Stimulated activated CD4-positive, alpha-beta T cell treated with anti-CD3 and anti-CD28 coated beads, Interleukin-15, amount 100 ng/mL, for 48 hours (primary cell): Measurements from ENCODE around the gene DACT1.

Source experiments
- DNase-seq, 2 donors: peaks; one replicate each; pipeline ENCODE4 v3.0.0-alpha.2; 2020; ENCODE audit warnings: low read depth in 2 of 2

Gene DACT1

GRCh38 chr14:58668848-58669480, 31.2 kb downstream of the DACT1 start:
- no peak for DNase-seq

- DNase-seq: no peak
Measured at GRCh38 chr14:58669556-58670200, 31.9 kb downstream of the DACT1 start.

- no peak for DNase-seq
Measured at GRCh38 chr14:58671024-58671423, 33.3 kb downstream of the DACT1 start.

- DNase-seq: no peak
Measured at GRCh38 chr14:58671436-58671835, 33.7 kb downstream of the DACT1 start.

- no peak for DNase-seq
Measured at GRCh38 chr14:58673722-58674121, 36.0 kb downstream of the DACT1 start.

GRCh38 chr14:58677001-58677400, 39.2 kb downstream of the DACT1 start:
- DNase-seq: no peak

- DNase-seq: no peak
Measured at GRCh38 chr14:58677517-58677916, 39.8 kb downstream of the DACT1 start.

- DNase-seq: no peak
Measured at GRCh38 chr14:58677996-58678395, 40.2 kb downstream of the DACT1 start.

GRCh38 chr14:58680698-58681097, 42.9 kb downstream of the DACT1 start:
- no peak for DNase-seq

- DNase-seq: no peak
Measured at GRCh38 chr14:58687232-58687795, 49.6 kb downstream of the DACT1 start.

- no peak for DNase-seq
Measured at GRCh38 chr14:58690801-58691516, 53.2 kb downstream of the DACT1 start.

GRCh38 chr14:58693048-58693447, 55.3 kb downstream of the DACT1 start:
- DNase-seq: no peak

- DNase-seq: no peak
Measured at GRCh38 chr14:58695514-58695913, 57.8 kb downstream of the DACT1 start.

- DNase-seq: no peak
Measured at GRCh38 chr14:58697266-58697929, 59.6 kb downstream of the DACT1 start.
